Activated CD8-positive, alpha-beta memory T cell treated with anti-CD3 and anti-CD28 coated beads, Interleukin-2, amount 50 U/mL, for 48 hours (primary cell): Measurements from ENCODE around the gene MRPL44.
A peak's percentile ranks its signal among the peaks of the same experiment; 100 is the strongest.

Experiments
- DNase-seq: peaks from one replicate; pipeline ENCODE4 v3.0.0-alpha.2; 2020

Gene MRPL44

GRCh38 chr2:223957092-223957851 is at the start of gene MRPL44:
TSS of gene MRPL44 (plus strand) at chr2:223957463. CDS start at chr2:223957473, 10 bp downstream.
- DNase-seq = peak; percentile 99

- no peak for DNase-seq
These were observed 48.8 kb upstream of the MRPL44 start for GRCh38 chr2:223908304-223908998.

- DNase-seq = no peak
These were observed 48.1 kb upstream of the MRPL44 start for GRCh38 chr2:223909001-223909741.

GRCh38 chr2:223914324-223914723 is 42.9 kb upstream of the MRPL44 start:
- DNase-seq = no peak

GRCh38 chr2:223915071-223915470 is 42.2 kb upstream of the MRPL44 start:
- DNase-seq = no peak

- no peak for DNase-seq
These were observed 40.9 kb upstream of the MRPL44 start for GRCh38 chr2:223916181-223916920.

- DNase-seq = no peak
These were observed 38.6 kb upstream of the MRPL44 start for GRCh38 chr2:223918671-223919134.

- no peak for DNase-seq
These were observed 37.2 kb upstream of the MRPL44 start for GRCh38 chr2:223920109-223920508.

GRCh38 chr2:223921204-223921603 is 36.1 kb upstream of the MRPL44 start:
- no peak for DNase-seq

- no peak for DNase-seq
These were observed 35.0 kb upstream of the MRPL44 start for GRCh38 chr2:223922308-223922707.

- DNase-seq = no peak
These were observed 33.3 kb upstream of the MRPL44 start for GRCh38 chr2:223923976-223924375.

- DNase-seq = no peak
These were observed 32.2 kb upstream of the MRPL44 start for GRCh38 chr2:223925106-223925505.

GRCh38 chr2:223928113-223929006 is 28.9 kb upstream of the MRPL44 start:
- no peak for DNase-seq

- no peak for DNase-seq
These were observed 27.6 kb upstream of the MRPL44 start for GRCh38 chr2:223929571-223930102.

- no peak for DNase-seq
These were observed 26.9 kb upstream of the MRPL44 start for GRCh38 chr2:223930103-223930976.

- no peak for DNase-seq
These were observed 24.2 kb upstream of the MRPL44 start for GRCh38 chr2:223932816-223933800.

GRCh38 chr2:223934870-223935269 is 22.4 kb upstream of the MRPL44 start:
- DNase-seq = no peak

- DNase-seq = no peak
These were observed 21.7 kb upstream of the MRPL44 start for GRCh38 chr2:223935459-223936125.
